BJ (cell line): ENCODE measurements around the gene GIT2. TPM values are rescaled to one million over a fixed set of nuclear protein-coding genes. Genes with fewer than 3 reads are reported as not detected.
A peak's percentile ranks its signal among the peaks of the same experiment; 100 is the strongest.

Experiments used
- CTCF ChIA-PET: fragments of 350-600 bp; formaldehyde crosslinking; extraction: SDS; loops from one replicate; lab custom pipeline; 2021; ENCODE audit warnings: antibody characterized with exemption, inconsistent platforms; lab: Yijun Ruan, JAX
- POLR2A ChIA-PET: fragments of 300-600 bp; sonication (Branson Sonifier 250); formaldehyde crosslinking; extraction: SDS; loops from one replicate; lab custom pipeline; 2021; ENCODE audit warnings: antibody characterized with exemption; lab: Charles Lee
- DNase-seq: peaks from one replicate; pipeline ENCODE4 v3.0.0-alpha.2; 2011; ENCODE audit warnings: low read depth
- H3K27me3 ChIP-seq: 2 replicates; pipeline ENCODE4 v1.6.0; 2011; ENCODE audit warnings: low read length; ENCODE audit not compliant: control insufficient read depth, insufficient read depth
- H3K36me3 ChIP-seq: 2 replicates; pipeline ENCODE4 v1.5.1; 2011; ENCODE audit warnings: low read length; ENCODE audit not compliant: control insufficient read depth, insufficient read depth
- H3K4me3 ChIP-seq: 2 replicates; pipeline ENCODE4 v1.5.1; 2011; ENCODE audit warnings: low read depth, mild to moderate bottlenecking, control low read depth, low read length
- CTCF ChIP-seq: IDR thresholded peaks from 2 replicates; pipeline ENCODE4 v1.5.1; 2011; ENCODE audit warnings: low read depth, mild to moderate bottlenecking, control low read depth, inconsistent platforms, low read length, moderate library complexity; ENCODE audit not compliant: insufficient read depth
- polyA plus RNA-seq: library from polyadenylated mRNA; depleted of rRNA; stranded (reverse); fragments of >200 nt; gene quantifications from 2 replicates; pipeline ENCODE4 v1.2.3, GENCODE V29; 2011

Gene GIT2
- polyA plus RNA-seq, 1 experiment = 49.0 TPM

- no peaks in the 10 kb centered on the region for H3K27me3 ChIP-seq
- peaks cover 10% of the 10 kb centered on the region for H3K36me3 ChIP-seq
- TF ChIP-seq CTCF = no peak
- POLR2A ChIA-PET = no interaction called here
- CTCF ChIA-PET = no interaction called here
- no peak overlapping the region for H3K4me3 ChIP-seq
- no peak for DNase-seq
These were observed 72.5 kb downstream of the GIT2 start for GRCh38 chr12:109923481-109924245.

GRCh38 chr12:109923038-109923437 lies 73.1 kb downstream of the GIT2 start:
- no peak for TF ChIP-seq CTCF
- no peak for DNase-seq
- H3K36me3 ChIP-seq = peaks cover 5% of the 10 kb centered on the region
- ChIA-PET POLR2A (no interaction called here), CTCF (no interaction called here)
- no peaks in the 10 kb centered on the region for H3K27me3 ChIP-seq
- no peak overlapping the region for H3K4me3 ChIP-seq

- POLR2A ChIA-PET = interaction anchor here (0.6 kb wide), 1 partner anchor 9 kb away, joined by 3 read pairs; no protein-coding TSS in a partner anchor
- no peak for TF ChIP-seq CTCF
- Histone ChIP-seq H3K4me3 (no peak overlapping the region), H3K36me3 (peaks cover 5% of the 10 kb centered on the region), H3K27me3 (no peaks in the 10 kb centered on the region)
- no peak for DNase-seq
- CTCF ChIA-PET = interaction anchor here (0.8 kb wide), 1 partner anchor 16 kb away, joined by 3 read pairs; no protein-coding TSS in a partner anchor
These were observed 74.2 kb downstream of the GIT2 start for GRCh38 chr12:109921982-109922381.

- peak; percentile 22; the same call in 1 of the 2 replicates for TF ChIP-seq CTCF
- H3K4me3 ChIP-seq = no peak overlapping the region
- H3K27me3 ChIP-seq = no peaks in the 10 kb centered on the region
- ChIA-PET CTCF (interaction anchor here (1.0 to 1.4 kb wide), 4 partner anchors 11 to 66 kb away, joined by 3 to 5 read pairs (median 4); partner anchors contain the start of gene TCHP), POLR2A (no interaction called here)
- H3K36me3 ChIP-seq = peaks cover 13% of the 10 kb centered on the region
- DNase-seq = no peak
These were observed 75.8 kb downstream of the GIT2 start for GRCh38 chr12:109920261-109920780.

GRCh38 chr12:109919456-109919855 lies 76.7 kb downstream of the GIT2 start:
- POLR2A ChIA-PET = no interaction called here
- CTCF ChIA-PET = interaction anchor here (0.6 to 1.4 kb wide), 2 partner anchors 10 to 42 kb away, joined by 3 to 5 read pairs; no protein-coding TSS in a partner anchor
- Histone ChIP-seq H3K4me3 (no peak overlapping the region), H3K36me3 (peaks cover 15% of the 10 kb centered on the region), H3K27me3 (no peaks in the 10 kb centered on the region)
- TF ChIP-seq CTCF = no peak
- no peak for DNase-seq
